GM12878 (cell line): ENCODE measurements around the gene PPCS. TPM values are rescaled to one million over a fixed set of nuclear protein-coding genes. Genes with fewer than 3 reads are reported as not detected.
A peak's percentile ranks its signal among the peaks of the same experiment; 100 is the strongest.

Source experiments
- ATAC-seq: fragments of 200-7000 bp; cut with Tn5 transposase; 3 replicates; pipeline ENCODE4 v1.9.1; 2020; ENCODE audit warnings: mild to moderate bottlenecking, moderate library complexity
- BruUV-seq: library from RNA; stranded (reverse); fragments of 400-500 nt; replicated peaks from 2 replicates; lab custom pipeline; 2021; lab: Mats Ljungman, UMichigan
- CTCF ChIA-PET: fragments of 300-600 bp; sonication (Branson Sonifier 250); formaldehyde crosslinking; extraction: SDS; loops from one replicate; lab custom pipeline; 2021; ENCODE audit warnings: inconsistent platforms; lab: Yijun Ruan, JAX
- POLR2A ChIA-PET: fragments of 350-600 bp; formaldehyde crosslinking; extraction: SDS; loops from one replicate; lab custom pipeline; 2021; ENCODE audit warnings: inconsistent platforms; lab: Charles Lee
- RAD21 ChIA-PET: fragments of 300-600 bp; sonication (Branson Sonifier 250); formaldehyde crosslinking; loops from one replicate; lab custom pipeline; 2023; ENCODE audit warnings: antibody characterized with exemption; ENCODE audit not compliant: unreplicated experiment; lab: Charles Lee
- SMC1A ChIA-PET: fragments of 300-600 bp; sonication (Branson Sonifier 250); formaldehyde crosslinking; loops from one replicate; lab custom pipeline; 2023; ENCODE audit not compliant: unreplicated experiment, uncharacterized antibody; lab: Charles Lee
- DNase-seq: peaks from one replicate; pipeline ENCODE4 v3.0.0-alpha.2; 2011; ENCODE audit warnings: low read depth, low spot score
- FAIRE-seq: peaks from 3 replicates; lab custom pipeline; 2011; peaks lifted over from hg19 to GRCh38; lab: Jason Lieb, UNC
- H2AFZ ChIP-seq: 2 replicates; pipeline ENCODE4 v1.6.0; 2011; ENCODE audit warnings: low read depth, low read length, control low read depth; ENCODE audit not compliant: control insufficient read depth
- H3K27ac ChIP-seq: 2 replicates; pipeline ENCODE4 v1.5.1; 2011; ENCODE audit warnings: control low read depth; ENCODE audit not compliant: control insufficient read depth, insufficient read depth
- H3K27me3 ChIP-seq, 2 experiments: replicated peaks in 1 of 2; 2 replicates each; pipeline versions ENCODE4 v1.6.0 to v1.6.1; 2011; ENCODE audit warnings: low read length in 1 of 2; ENCODE audit not compliant: control insufficient read depth in 2 of 2, insufficient read depth in 2 of 2
- H3K36me3 ChIP-seq, 2 experiments: 2 replicates each; pipeline ENCODE4 v1.5.1; 2011; ENCODE audit warnings: low read length in 1 of 2; ENCODE audit not compliant: control insufficient read depth in 2 of 2, insufficient read depth in 2 of 2
- H3K4me1 ChIP-seq: 2 replicates; pipeline ENCODE4 v1.6.1; 2011; ENCODE audit warnings: mild to moderate bottlenecking, low read length, moderate library complexity, mixed read lengths; ENCODE audit not compliant: control insufficient read depth, insufficient read depth
- H3K4me2 ChIP-seq: 2 replicates; pipeline ENCODE4 v1.6.0; 2011; ENCODE audit warnings: control low read depth; ENCODE audit not compliant: control insufficient read depth, insufficient read depth
- H3K4me3 ChIP-seq: fragments of 200-600 bp; sonication (generic); 2 replicates; pipeline ENCODE4 v1.5.1; 2016
- H3K79me2 ChIP-seq: 2 replicates; pipeline ENCODE4 v1.6.0; 2011; ENCODE audit warnings: low read length; ENCODE audit not compliant: control insufficient read depth, insufficient read depth
- H3K9ac ChIP-seq: 2 replicates; pipeline ENCODE4 v1.8.0; 2011; ENCODE audit warnings: low read length, control low read depth, mixed read lengths; ENCODE audit not compliant: control insufficient read depth, insufficient read depth
- H3K9me3 ChIP-seq: replicated peaks from 3 replicates; pipeline ENCODE4 v1.5.1; 2011; ENCODE audit warnings: mild to moderate bottlenecking, low read length; ENCODE audit not compliant: control insufficient read depth, insufficient read depth
- H4K20me1 ChIP-seq: 2 replicates; pipeline ENCODE4 v1.6.0; 2011; ENCODE audit not compliant: control insufficient read depth, insufficient read depth
- CREB1 ChIP-seq: IDR thresholded peaks from 2 replicates; pipeline ENCODE4 v1.6.1; 2012; ENCODE audit warnings: low read depth, mild to moderate bottlenecking, inconsistent platforms
- CUX1 ChIP-seq: IDR thresholded peaks from 2 replicates; pipeline ENCODE4 v1.6.1; 2012; ENCODE audit warnings: improper control_type of control experiment, low read depth, low read length; ENCODE audit not compliant: insufficient replicate concordance
- DPF2 ChIP-seq: fragments of 450-650 bp; IDR thresholded peaks from 2 replicates; pipeline ENCODE4 v1.6.1; 2017; ENCODE audit warnings: mild to moderate bottlenecking
- ELK1 ChIP-seq: IDR thresholded peaks from 2 replicates; pipeline ENCODE4 v1.6.1; 2012; ENCODE audit warnings: low read depth, low read length, improper control_type of control experiment
- LARP7 ChIP-seq: fragments of 450-650 bp; IDR thresholded peaks from 2 replicates; pipeline ENCODE4 v1.6.1; 2017; ENCODE audit warnings: mild to moderate bottlenecking
- RELA ChIP-seq: fragments of 450-650 bp; IDR thresholded peaks from 2 replicates; pipeline ENCODE4 v1.8.0; 2014; ENCODE audit warnings: borderline replicate concordance; ENCODE audit not compliant: partially characterized antibody
- SP1 ChIP-seq: IDR thresholded peaks from one replicate; pipeline ENCODE4 v1.6.1; 2011; ENCODE audit warnings: low read depth, low read length
- WGBS: methylation state at CpG from one replicate; pipeline ENCODE4 v1.1.6; 2016; ENCODE audit warnings: low lambda C conversion rate; ENCODE audit not compliant: insufficient replicate concordance, insufficient coverage; ENCODE audit errors: missing lambda C conversion rate; 5-methylcytosine and 5-hydroxymethylcytosine counted together
- in situ Hi-C: fragments of 300-500 bp; cut with MboI; formaldehyde crosslinking; loops from 9 replicates; pipeline ENCODE4 v1.14.3; 2018; ENCODE audit warnings: mixed read lengths
- intact Hi-C: fragments of 100-400 bp; cut with micrococcal nuclease; formaldehyde crosslinking; loops from one replicate; pipeline ENCODE4 v1.14.2; 2022; ENCODE audit not compliant: unreplicated experiment
- polyA plus RNA-seq, 11 experiments: library from polyadenylated mRNA; depleted of rRNA in 4 of 11; unstranded in 6 of 11; stranded (reverse) in 5 of 11; fragments of >200 nt; fragmentation: Nextera tagmentation in 4 of 11; fragmentation: Illumina TruSeq in 1 of 11; extraction: Ambion mirVana in 4 of 11; extraction: Trizol in 1 of 11; gene quantifications; 1 replicate in 1 of 11; 2 replicates in 10 of 11; pipeline versions ENCODE4 v1.2.1 to v1.2.3, GENCODE V29; 2011 to 2016; ENCODE audit warnings: inconsistent platforms in 2 of 11, missing spikeins in 2 of 11, low read depth in 1 of 11
- total RNA-seq, 4 experiments: library from RNA; depleted of rRNA in 3 of 4; stranded (reverse); fragments of >200 nt in 3 of 4; fragmentation: Illumina TruSeq in 1 of 4; extraction: Trizol in 1 of 4; gene quantifications; 2 replicates each; pipeline versions ENCODE4 v1.2.1 to v1.2.3, GENCODE V29; 2013 to 2021

Gene PPCS
- total and polyA plus RNA-seq, 10 of the 15 experiments (the other 5 are each of a cell fraction or from before 2014, with no cell fraction given), result 35.6 to 79.4 (median 51.9) TPM

GRCh38 chr1:42462828-42463763 lies 6.8 kb downstream of the PPCS start, which contains the start of gene CCDC30 (continued):
- TF ChIP-seq ELK1, result peak; percentile 53; the same call in 1 of the 2 replicates
- no peak for TF ChIP-seq RELA

- SMC1A ChIA-PET, result interaction anchor here (1.4 kb wide), 1 partner anchor 8 kb away, joined by 3 read pairs; no protein-coding TSS in a partner anchor
- TF ChIP-seq CUX1 (no peak), CREB1 (no peak), LARP7 (no peak), SP1 (no peak), DPF2 (no peak)
- peaks cover 0 to 5% of the 10 kb centered on the region in 2 experiments; a peak in 1 of 4 replicates for H3K36me3 ChIP-seq
- no peak overlapping the region for H2AFZ ChIP-seq
- WGBS, result 80% methylated on average over 3 of the region's 3 CpGs
- intact Hi-C loops (loop anchor here (1.0 to 10.0 kb wide), 3 partner anchors 194 to 289 kb away; partner anchors contain the start of genes PPIH and YBX1), in situ Hi-C loops (no loop called here)
- H3K4me3 ChIP-seq, result no peak overlapping the region
- H3K27ac ChIP-seq, result no peak overlapping the region
- H3K4me2 ChIP-seq, result peak overlapping the region; percentile 94
- CTCF ChIA-PET, result interaction anchor here (0.8 to 1.3 kb wide), 3 partner anchors 9 to 290 kb away, joined by 3 to 5 read pairs (median 3); no protein-coding TSS in a partner anchor
- no TSS peak for BruUV-seq
- DNase-seq, result no peak
- ATAC-seq, result no peak
- H3K79me2 ChIP-seq, result no peaks in the 10 kb centered on the region
- H3K27me3 ChIP-seq, result no peaks in the 10 kb centered on the region
- no peak overlapping the region for H3K9ac ChIP-seq
- H3K4me1 ChIP-seq, result peaks cover 5% of the 10 kb centered on the region; the same call in 1 of the 2 replicates
- no peaks in the 10 kb centered on the region for H4K20me1 ChIP-seq
- no peaks in the 10 kb centered on the region for H3K9me3 ChIP-seq
- no peak for FAIRE-seq
- RAD21 ChIA-PET, result interaction anchor here (1.4 kb wide), 1 partner anchor 130 kb away, joined by 3 read pairs; no protein-coding TSS in a partner anchor
- POLR2A ChIA-PET, result interaction anchor here (1.6 kb wide), 1 partner anchor 10 kb away, joined by 7 read pairs; no protein-coding TSS in a partner anchor
These were observed 7.6 kb downstream of the PPCS start for GRCh38 chr1:42463921-42464320.
